GM19193 (cell line): ENCODE data around the gene GANAB.

Experiments
- POLR2A ChIP-seq: IDR thresholded peaks from 4 replicates; pipeline ENCODE4 v1.6.1; 2011; ENCODE audit not compliant: insufficient read depth, insufficient read length; ENCODE audit errors: extremely low read depth

Gene GANAB

DNA sequence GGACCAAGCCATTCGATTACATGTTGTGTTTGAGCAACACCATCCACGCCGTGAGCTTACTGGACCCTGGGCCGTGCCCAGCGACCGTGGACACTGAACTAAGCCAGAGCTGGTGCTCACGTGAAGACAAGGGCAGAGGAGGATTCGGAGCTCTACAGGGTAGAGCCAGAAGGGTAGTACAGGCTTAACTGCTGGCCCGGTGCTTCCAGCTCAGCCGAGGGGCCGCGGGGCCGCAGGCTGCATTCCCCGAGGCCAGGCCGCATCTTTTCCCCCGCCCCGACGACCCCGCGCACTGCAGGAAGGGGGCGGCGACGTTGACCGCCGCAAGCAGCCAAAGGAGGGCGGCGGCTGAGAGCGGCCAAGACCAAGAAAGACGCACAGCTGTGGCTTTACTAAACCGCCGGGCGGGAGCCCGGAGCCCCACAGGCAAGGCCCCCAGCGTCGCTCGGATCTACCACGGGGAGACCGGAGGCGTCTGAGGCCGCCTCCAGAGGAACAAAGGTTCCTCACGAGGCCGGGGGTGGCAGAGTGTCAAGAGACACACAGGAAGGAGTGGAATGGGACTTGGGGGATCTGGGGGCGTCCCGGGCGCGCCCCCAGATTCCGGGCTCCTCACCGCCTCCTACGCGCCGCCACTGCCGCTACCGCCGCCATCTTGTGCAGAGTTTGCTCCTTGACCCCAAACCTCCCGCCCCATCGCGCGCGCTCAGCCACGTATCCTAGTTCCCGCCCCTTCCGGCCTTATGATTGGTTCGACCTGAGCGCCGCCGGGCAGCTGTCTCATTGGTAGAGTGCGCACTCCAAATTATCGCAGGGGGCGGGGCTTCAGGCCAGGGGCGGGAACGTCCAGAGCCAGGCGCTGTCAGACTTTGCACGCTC lies at the start of gene GANAB:
Gene GANAB, minus strand, starts transcription at position 668 of the 879 bp plus-strand sequence. Its CDS starts 14 bp downstream, at position 654.
- peak; percentile 91 for TF ChIP-seq POLR2A

GRCh38 chr11:62694455-62695167 lies 48.2 kb upstream of the GANAB start:
- TF ChIP-seq POLR2A, result no peak

- TF ChIP-seq POLR2A, result no peak
Observed at GRCh38 chr11:62689421-62690183, 43.2 kb upstream of the GANAB start, which contains the start of gene LRRN4CL. Gene LRRN4CL (minus strand): TSS chr11:62689530. CDS start chr11:62688508, 1,022 bp downstream.

- no peak for TF ChIP-seq POLR2A
Observed at GRCh38 chr11:62688491-62688890, 42.1 kb upstream of the GANAB start.

GRCh38 chr11:62687508-62688396 lies 41.3 kb upstream of the GANAB start:
- no peak for TF ChIP-seq POLR2A

DNA sequence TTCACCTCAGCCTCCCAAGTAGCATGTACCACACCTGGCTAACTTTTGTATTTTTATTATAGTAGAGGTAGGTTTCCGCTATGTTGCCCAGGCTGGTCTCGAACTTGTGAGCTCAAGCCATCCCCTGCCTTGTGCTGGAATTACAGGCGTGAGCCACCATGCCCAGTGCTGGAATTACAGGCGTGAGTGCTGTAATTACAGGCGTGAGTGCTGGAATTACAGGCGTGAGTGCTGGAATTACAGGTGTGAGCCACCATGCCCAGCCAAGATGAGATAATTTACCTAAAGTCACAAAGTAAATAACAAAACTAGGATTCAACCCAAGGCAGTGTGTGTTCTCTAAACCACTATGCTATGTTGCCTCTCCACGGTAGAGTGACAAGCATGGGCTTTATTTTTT lies 36.1 kb upstream of the GANAB start:
- TF ChIP-seq POLR2A, result no peak

- TF ChIP-seq POLR2A, result no peak
Observed at GRCh38 chr11:62680825-62681240, 34.4 kb upstream of the GANAB start.

- peak; percentile 89 for TF ChIP-seq POLR2A
Observed at GRCh38 chr11:62678770-62679696, 32.6 kb upstream of the GANAB start, which contains the start of gene UBXN1. Gene UBXN1 (minus strand): TSS chr11:62679073. CDS start chr11:62678923, 150 bp downstream.

DNA sequence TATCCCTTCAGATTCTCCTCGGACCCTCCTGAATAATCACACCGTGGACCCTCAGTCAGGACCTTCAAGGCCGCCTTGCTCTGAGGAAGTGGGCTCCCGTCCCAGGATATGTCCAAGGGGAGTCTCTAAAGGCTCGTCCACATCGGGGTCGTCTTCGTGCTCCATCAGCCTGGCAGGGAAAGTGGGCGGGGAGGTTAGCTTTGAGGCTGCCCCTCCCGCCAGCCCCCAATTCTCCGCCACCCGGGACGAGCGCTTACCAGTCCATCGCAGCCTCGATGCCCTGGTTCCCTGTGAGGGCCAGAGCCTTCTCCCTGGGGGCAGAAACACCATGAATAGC lies 32.0 kb upstream of the GANAB start:
- TF ChIP-seq POLR2A, result no peak

GRCh38 chr11:62677714-62678113 lies 31.3 kb upstream of the GANAB start:
- no peak for TF ChIP-seq POLR2A

- TF ChIP-seq POLR2A, result no peak
Observed at GRCh38 chr11:62677156-62677555, 30.7 kb upstream of the GANAB start.

DNA sequence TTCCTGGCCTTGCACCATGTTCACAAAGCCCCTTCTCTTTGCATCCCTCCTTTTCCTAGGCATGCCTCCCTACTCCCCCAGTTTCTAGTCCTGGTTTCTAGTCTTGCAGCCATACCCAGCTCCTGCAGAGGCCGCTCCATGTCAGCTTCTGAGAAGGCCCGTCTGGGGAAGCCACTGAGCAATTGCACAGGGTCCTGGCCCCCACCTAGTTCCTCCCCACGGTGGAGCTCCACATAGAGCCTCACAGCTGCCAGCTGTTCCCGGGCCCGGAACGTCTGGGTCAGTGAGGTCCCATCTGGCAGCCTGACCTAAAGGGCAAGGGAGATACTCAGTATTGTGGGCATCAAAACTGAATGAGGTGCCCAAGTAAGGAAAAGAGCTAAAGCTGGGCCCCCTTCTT lies 30.3 kb upstream of the GANAB start:
- no peak for TF ChIP-seq POLR2A

DNA sequence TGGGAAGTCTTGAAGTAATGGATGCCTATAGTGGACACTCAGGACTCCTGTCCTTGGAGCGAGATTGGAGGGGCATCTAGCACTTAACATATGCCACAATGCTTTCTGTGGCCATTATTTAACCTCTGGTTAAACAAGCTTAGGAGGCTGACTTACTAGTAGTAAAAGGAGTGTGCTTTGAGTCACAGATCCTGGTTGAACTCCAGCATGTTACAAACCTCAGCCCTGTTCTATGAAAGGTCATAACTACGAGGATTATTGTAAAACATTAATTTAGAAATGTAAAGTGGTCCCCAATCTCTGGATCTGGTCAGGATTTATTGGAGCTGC lies 26.7 kb upstream of the GANAB start:
- TF ChIP-seq POLR2A, result no peak
